GM19452 (cell line): ENCODE results near the gene CBLIF.
"Not testable (repeated sequence)": the region's sequence is repeated elsewhere in the genome, so short reads cannot be mapped to it uniquely, and the experiment has no call there.

Source experiments
- ATAC-seq: cut with Tn5 transposase; IDR thresholded peaks from one replicate; pipeline ENCODE4 v1.9.1; 2021; ENCODE audit not compliant: unreplicated experiment

Gene CBLIF

GRCh38 chr11:59845399-59845798 lies at the start of gene CBLIF:
Gene CBLIF (minus strand): TSS chr11:59845499. CDS start chr11:59845453, 46 bp downstream.
- no peak for ATAC-seq

GRCh38 chr11:59894616-59895015 lies 49.3 kb upstream of the CBLIF start:
- ATAC-seq: no peak

- no peak for ATAC-seq
Measured at GRCh38 chr11:59891781-59892181, 46.5 kb upstream of the CBLIF start.

GRCh38 chr11:59887156-59887555 lies 41.9 kb upstream of the CBLIF start:
- not testable (repeated sequence) for ATAC-seq

GRCh38 chr11:59883597-59883996 lies 38.3 kb upstream of the CBLIF start:
- ATAC-seq: no peak

- ATAC-seq: no peak
Measured at GRCh38 chr11:59879567-59879966, 34.3 kb upstream of the CBLIF start.

- ATAC-seq: no peak
Measured at GRCh38 chr11:59878575-59878974, 33.3 kb upstream of the CBLIF start, which contains the start of gene OOSP3. Gene OOSP3 (plus strand): TSS chr11:59878782. CDS start chr11:59878809, 27 bp downstream.

GRCh38 chr11:59877784-59878183 lies 32.5 kb upstream of the CBLIF start:
- ATAC-seq: no peak

GRCh38 chr11:59877325-59877724 lies 32.0 kb upstream of the CBLIF start:
- ATAC-seq: no peak

- ATAC-seq: no peak
Measured at GRCh38 chr11:59875856-59876519, 30.7 kb upstream of the CBLIF start.

GRCh38 chr11:59872076-59872475 lies 26.8 kb upstream of the CBLIF start:
- no peak for ATAC-seq

GRCh38 chr11:59867946-59868345 lies 22.6 kb upstream of the CBLIF start:
- ATAC-seq: no peak

- no peak for ATAC-seq
Measured at GRCh38 chr11:59866836-59867235, 21.5 kb upstream of the CBLIF start.

GRCh38 chr11:59866397-59866796 lies 21.1 kb upstream of the CBLIF start, which contains the start of gene TCN1:
Gene TCN1 (minus strand): TSS chr11:59866487. CDS start chr11:59866470, 17 bp downstream.
- no peak for ATAC-seq

GRCh38 chr11:59865031-59865430 lies 19.7 kb upstream of the CBLIF start:
- ATAC-seq: no peak

- ATAC-seq: no peak
Measured at GRCh38 chr11:59862252-59862651, 17.0 kb upstream of the CBLIF start.

- ATAC-seq: no peak
Measured at GRCh38 chr11:59859673-59860072, 14.4 kb upstream of the CBLIF start.

GRCh38 chr11:59857439-59858434 lies 12.4 kb upstream of the CBLIF start:
- ATAC-seq: no peak

- no peak for ATAC-seq
Measured at GRCh38 chr11:59854871-59855270, 9.6 kb upstream of the CBLIF start.

- ATAC-seq: not testable (repeated sequence)
Measured at GRCh38 chr11:59851416-59851815, 6.1 kb upstream of the CBLIF start.

GRCh38 chr11:59849551-59849950 lies 4.3 kb upstream of the CBLIF start:
- not testable (repeated sequence) for ATAC-seq

- ATAC-seq: no peak
Measured at GRCh38 chr11:59849129-59849528, 3.8 kb upstream of the CBLIF start.
